ENCODE results near the gene GPD1L. TPM values are rescaled to one million over a fixed set of nuclear protein-coding genes. Genes with fewer than 3 reads are reported as not detected.

GPD1L gene
- polyA plus RNA-seq, 3 donors = 15.3 to 79.7 (median 53.2) TPM

DNA sequence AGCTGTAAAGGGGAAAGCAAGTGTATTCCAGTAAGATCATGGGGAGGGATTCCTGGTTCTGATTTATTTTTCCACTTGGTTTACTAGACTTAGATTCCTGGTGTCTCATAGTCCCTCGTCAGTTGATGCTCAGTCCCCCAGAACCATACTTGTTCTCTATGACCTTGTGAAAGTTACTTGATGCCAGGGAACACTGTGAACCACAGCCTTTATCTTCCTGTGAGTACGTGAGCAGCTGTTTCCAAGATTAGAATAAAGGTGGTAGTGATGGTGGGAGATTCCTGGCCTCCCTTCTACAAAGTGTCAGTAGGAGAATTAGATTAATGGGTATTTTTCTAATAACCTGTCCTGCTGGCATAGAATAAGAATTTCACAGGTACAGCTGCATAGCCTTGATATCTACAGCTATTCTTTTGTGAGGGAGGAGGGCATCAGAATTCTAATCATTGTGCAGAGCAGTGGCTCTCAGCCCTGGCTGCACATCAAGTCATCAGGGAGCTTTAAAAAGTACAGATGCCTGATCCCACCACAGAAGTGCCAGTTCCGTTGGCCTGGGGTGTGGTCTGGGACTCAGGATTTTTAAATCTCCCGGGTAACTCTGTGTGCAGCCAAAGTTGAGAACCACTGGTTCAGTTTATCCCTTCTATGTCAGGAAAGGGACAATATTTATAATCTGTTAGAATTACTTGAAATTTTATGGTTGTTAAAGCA, 20.0 kb downstream of the GPD1L start:
- WGBS, 3 donors = 37 to 89% (median 77%) methylated on average over 4 of the region's 4 CpGs
- H3K27ac ChIP-seq (ENCODE audit: low read depth, low read length) = no peak overlapping the region

DNA sequence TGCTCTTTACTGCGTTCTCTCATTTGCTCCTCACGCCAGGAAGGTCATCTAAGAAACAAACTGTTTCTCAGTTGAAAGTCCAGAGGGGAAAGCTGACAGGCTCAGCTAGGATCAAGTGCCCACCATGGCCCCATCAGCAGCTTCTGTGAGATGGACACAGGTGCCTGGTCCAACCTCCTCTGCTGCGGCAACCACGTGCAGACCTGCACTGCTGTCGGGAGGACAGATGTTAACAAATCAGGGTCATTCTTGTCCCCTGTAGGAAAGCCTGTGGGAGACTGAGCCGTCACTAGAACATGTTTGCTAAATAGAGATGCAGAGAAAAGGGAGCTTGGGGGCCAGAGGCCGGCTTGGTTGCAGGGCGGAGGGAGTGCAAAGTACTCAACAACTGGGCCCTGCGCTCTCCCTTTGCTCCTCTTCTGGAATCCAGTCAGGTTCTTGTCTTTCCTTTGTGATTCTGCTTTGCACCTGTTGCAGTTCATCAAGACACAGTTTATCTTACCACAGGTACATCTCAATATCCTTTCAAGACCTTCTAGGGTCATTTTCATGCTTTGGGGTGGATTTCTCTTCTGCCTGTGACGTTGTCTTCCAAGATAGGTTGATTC, 20.9 kb downstream of the GPD1L start:
- no peak overlapping the region for H3K27ac ChIP-seq (ENCODE audit: low read depth, low read length)
- WGBS, 3 donors = 68 to 96% (median 92%) methylated on average over 10 of the region's 10 CpGs

- H3K27ac ChIP-seq (ENCODE audit: low read depth, low read length) = no peak overlapping the region
- WGBS, 3 donors = 87 to 94% (median 89%) methylated on average over 2 of the region's 2 CpGs
Observed at GRCh38 chr3:32128936-32129335, 22.5 kb downstream of the GPD1L start.

DNA sequence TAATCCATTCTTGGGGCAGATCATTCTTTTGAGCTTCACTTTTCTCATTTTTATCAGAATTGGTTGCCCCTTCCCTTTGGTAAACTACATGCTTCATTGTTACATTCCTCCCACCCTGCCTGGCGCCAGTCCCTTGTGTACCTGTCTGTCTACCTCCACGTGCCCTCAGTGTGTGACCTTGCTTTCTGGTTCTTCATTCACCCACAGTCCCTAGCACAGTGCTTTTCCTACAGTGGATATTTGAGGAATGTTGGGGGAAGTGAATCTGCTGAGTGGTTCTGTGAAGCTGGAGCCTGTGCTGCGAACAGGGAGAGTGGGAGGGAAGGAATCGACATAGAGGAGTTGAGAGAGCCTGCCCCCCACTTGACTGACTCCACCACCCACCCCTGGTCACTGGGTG, 23.4 kb downstream of the GPD1L start:
- 52 to 86% (median 82%) methylated on average over 4 of the region's 4 CpGs for WGBS, 3 donors
- no peak overlapping the region for H3K27ac ChIP-seq (ENCODE audit: low read depth, low read length)

GRCh38 chr3:32132121-32132520, 25.7 kb downstream of the GPD1L start:
- no peak overlapping the region for H3K27ac ChIP-seq (ENCODE audit: low read depth, low read length)

DNA sequence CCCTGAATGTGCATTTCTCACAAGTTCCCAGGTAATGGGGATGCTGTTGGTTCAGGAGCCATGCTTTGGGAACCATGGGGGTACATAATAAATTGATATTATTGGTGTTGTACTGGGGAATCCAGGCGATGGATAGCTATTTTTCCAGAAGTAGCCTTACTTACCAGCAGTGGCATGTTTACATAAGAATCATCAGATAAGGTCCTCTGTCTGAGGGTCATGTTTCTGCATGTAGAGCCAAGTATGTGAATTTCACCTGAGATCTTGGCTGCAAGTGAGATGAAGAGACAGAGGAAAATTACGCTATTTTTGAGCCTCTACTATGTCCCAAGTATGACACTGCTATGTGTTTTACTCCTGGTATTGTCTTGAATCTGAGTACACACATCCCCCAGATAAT, 26.3 kb downstream of the GPD1L start:
- whole genome bisulfite sequencing, 3 donors = 92 to 95% (median 95%) methylated on average over 2 of the region's 2 CpGs
- H3K27ac ChIP-seq (ENCODE audit: low read depth, low read length) = no peak overlapping the region

DNA sequence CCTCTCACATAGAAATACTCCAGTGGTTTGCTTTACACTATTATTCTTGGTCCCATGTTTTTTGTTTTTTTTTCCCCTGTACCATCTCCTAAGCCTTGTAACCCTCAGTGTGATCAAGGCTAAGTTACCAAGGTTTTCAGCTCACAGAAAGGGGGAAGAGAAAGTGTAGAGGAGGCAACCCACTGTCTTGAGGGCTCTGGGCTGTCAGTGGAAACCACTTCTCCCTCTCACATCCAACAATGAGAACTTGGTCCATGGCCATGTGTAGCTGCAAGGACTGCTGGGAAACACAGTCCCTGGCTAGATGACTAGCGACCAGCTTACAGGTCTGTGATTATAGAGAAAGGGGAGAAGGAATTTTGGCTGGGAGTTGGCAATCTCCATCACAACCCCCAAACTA, 30.3 kb downstream of the GPD1L start:
- no peak overlapping the region for H3K27ac ChIP-seq (ENCODE audit: low read depth, low read length)
- 80 to 100% (median 91%) methylated on average over 1 of the region's 1 CpG for WGBS, 3 donors

GRCh38 chr3:32137870-32138269, 31.4 kb downstream of the GPD1L start:
- WGBS, 3 donors = 73 to 84% (median 79%) methylated on average over 4 of the region's 4 CpGs

GRCh38 chr3:32138545-32139104, 32.2 kb downstream of the GPD1L start:
- no peak overlapping the region for H3K27ac ChIP-seq (ENCODE audit: low read depth, low read length)
- 46 to 78% (median 56%) methylated on average over 8 of the region's 8 CpGs for WGBS, 3 donors

More at GRCh38 chr3:32137870-32138269, 31.4 kb downstream of the GPD1L start:
- no peak overlapping the region for H3K27ac ChIP-seq (ENCODE audit: low read depth, low read length)

DNA sequence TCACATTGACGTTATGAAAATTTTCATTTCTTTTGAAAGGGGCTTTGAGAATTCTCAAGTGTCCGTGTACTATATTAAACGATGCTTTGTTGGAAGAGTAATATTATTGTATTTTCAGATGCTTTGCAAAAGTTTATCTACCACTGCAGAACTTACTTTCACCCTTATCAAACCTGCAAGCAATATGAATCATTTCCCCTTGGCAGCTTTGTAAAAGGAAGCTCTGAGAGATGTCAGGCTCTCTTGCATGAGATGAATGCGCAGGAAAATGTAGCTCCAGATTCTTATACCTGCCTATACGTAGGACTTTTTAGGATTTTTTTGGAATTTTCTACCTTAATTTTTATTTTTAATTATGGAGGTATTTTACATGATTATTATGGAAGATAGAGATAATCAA, 34.5 kb downstream of the GPD1L start:
- H3K27ac ChIP-seq (ENCODE audit: low read depth, low read length) = no peak overlapping the region
- WGBS, 3 donors = 39 to 79% (median 50%) methylated on average over 5 of the region's 5 CpGs

- WGBS, 3 donors = 63 to 67% (median 67%) methylated on average over 11 of the region's 11 CpGs
- H3K27ac ChIP-seq (ENCODE audit: low read depth, low read length) = no peak overlapping the region
Observed at GRCh38 chr3:32143849-32144757, 37.7 kb downstream of the GPD1L start.

DNA sequence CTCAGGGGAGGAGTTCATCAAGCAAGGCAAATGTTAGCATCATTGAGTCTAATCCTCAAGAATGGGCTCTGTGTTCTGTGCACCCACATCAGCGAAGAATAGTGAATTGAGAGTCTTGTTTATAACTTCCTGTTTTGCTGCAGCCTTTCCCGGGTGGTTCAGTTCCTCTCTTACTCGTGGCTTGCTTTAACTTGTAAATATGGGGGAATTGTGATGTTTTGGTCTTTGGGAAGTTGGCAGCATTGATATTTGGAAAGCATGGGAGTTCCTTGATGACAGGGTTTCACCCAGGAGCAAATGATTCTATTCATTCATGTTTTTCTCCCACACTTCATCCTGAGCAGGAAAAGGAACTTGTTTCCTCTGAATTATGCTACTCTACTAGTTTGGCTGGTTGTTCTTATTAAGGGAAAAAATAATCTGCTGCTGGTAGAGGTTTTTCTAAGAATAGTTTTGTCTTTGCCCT, 40.4 kb downstream of the GPD1L start:
- no peak overlapping the region for H3K27ac ChIP-seq (ENCODE audit: low read depth, low read length)
- 21 to 60% (median 27%) methylated on average over 3 of the region's 3 CpGs for WGBS, 3 donors

GRCh38 chr3:32147509-32147908, 41.1 kb downstream of the GPD1L start:
- no peak overlapping the region for H3K27ac ChIP-seq (ENCODE audit: low read depth, low read length)
- 74 to 100% (median 78%) methylated on average over 1 of the region's 1 CpG for WGBS, 3 donors

DNA sequence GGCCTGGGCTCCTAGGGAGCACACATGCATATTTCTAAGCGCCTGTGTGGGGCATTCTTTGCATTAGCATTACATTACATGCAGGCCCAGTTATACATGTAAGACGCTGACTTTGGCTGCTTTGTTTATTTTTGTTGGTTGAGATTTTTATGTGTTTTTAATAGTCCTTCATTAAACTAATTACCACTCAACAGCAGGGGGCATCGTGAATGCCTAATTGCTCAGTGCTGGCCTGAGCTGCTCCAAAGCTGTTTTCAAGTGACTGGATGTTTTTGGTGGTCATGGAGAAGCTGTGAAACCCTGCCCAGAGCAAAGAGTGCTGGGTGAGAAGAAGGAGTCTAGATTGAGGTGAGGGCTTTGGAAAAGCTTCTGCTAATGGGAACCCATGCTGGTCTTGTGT, 41.5 kb downstream of the GPD1L start:
- H3K27ac ChIP-seq (ENCODE audit: low read depth, low read length) = no peak overlapping the region
- WGBS, 3 donors = 78 to 93% (median 88%) methylated on average over 3 of the region's 3 CpGs

DNA sequence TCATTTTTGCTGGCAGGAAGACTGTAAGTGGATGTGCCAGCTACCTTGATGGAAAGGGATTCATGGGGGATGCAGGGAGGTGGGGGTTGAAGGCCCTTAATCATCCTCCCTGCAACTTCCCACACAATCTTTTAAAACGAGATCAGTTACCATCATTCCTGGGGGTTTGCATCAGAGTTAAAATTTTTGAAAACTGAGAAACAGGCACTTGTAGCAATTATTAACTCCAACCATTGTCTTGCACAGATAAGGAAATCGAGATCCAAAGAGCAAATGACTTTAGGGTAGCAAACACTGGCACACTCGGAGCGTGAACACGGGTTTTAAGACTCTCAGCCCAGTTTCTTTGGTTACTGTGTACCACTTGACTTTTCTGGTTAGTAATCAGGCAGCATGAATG, 41.9 kb downstream of the GPD1L start:
- no peak overlapping the region for H3K27ac ChIP-seq (ENCODE audit: low read depth, low read length)
- WGBS, 3 donors = 70 to 83% (median 78%) methylated on average over 5 of the region's 5 CpGs

DNA sequence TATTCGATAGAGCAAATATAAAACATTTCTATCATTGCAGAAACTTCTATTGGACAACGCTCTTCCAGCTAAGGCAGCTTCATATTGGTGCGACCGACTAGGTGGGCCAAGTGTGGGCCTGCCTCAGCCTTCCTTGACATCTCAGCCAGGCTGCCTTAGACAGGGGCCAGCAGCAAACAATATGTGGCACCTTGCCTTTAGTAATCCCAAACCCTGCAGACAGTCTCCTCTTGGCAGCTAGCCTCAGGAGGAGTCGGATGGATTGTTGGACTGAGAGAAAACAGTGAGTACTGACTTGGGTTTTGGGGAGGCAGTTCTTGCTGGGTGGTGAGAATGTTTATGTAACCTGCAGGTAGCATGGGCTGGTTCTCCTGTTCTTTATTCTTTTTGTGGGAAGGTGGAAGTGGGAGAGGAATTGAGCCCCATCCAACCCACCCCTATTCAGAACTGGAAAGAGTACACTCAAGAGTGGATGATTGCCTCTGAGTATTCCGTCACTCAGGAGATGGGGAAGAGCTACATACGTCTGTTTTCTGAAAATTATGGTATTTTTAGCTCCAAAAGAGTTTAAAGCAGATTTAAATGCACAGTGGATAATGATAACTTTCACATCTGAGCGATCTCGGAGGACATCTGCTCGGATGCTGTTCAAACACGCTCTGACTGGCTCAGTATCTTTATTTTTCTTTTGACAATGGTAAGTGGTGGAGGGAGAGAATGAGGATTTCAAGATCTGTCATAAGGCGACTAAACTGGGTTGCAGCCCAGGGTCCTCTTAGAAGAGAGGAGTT, 47.2 kb downstream of the GPD1L start:
- no peak overlapping the region for H3K27ac ChIP-seq (ENCODE audit: low read depth, low read length)
- WGBS, 3 donors = 91 to 94% (median 94%) methylated on average over 12 of the region's 12 CpGs

DNA sequence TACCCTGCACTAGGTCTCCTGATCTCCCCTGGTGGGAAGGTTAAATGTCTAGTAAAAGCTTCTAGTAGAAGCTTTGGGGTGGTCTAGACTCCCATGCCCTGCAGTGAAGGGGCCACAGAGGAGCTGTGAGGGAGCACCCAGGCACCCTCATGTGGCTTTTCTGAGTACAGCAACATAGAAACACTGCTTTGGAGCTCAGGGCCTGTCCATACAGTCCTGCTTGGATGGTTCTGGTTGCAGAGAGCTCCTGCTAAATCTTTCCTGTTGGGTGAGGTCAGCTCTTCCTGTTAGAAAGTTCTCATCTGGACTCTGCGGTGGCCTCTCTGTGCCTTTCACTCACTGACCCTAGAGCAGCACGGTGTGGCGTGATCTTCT, 47.8 kb downstream of the GPD1L start:
- WGBS, 3 donors = 87 to 96% (median 92%) methylated on average over 3 of the region's 3 CpGs
- H3K27ac ChIP-seq (ENCODE audit: low read depth, low read length) = no peak overlapping the region

- no peak overlapping the region for H3K27ac ChIP-seq (ENCODE audit: low read depth, low read length)
- 97 to 98% (median 98%) methylated on average over 3 of the region's 3 CpGs for WGBS, 3 donors
Observed at GRCh38 chr3:32155117-32155516, 48.7 kb downstream of the GPD1L start.
